ENCODE results near the gene PPIL6.

GRCh38 chr6:109471105-109471810, 30.8 kb upstream of the PPIL6 start:
- TF ChIP-seq CTCF (optimal IDR thresholded peaks at IDR 0.05 in 1 of 3, IDR thresholded peaks at IDR 0.05 in 1 of 3, conservative IDR thresholded peaks at IDR 0.05 in 1 of 3; ENCODE audit: extremely low read depth in 1 of 3, insufficient read depth in 2 of 3, low read length in 3 of 3) = no peak
- no peak for TF ChIP-seq EZH2 (IDR thresholded peaks at IDR 0.05; ENCODE audit: low read length)
